ENCODE data around the gene CDY1B. TPM values are rescaled to one million over a fixed set of nuclear protein-coding genes. Genes with fewer than 3 reads are reported as not detected.

Gene CDY1B, protein sequence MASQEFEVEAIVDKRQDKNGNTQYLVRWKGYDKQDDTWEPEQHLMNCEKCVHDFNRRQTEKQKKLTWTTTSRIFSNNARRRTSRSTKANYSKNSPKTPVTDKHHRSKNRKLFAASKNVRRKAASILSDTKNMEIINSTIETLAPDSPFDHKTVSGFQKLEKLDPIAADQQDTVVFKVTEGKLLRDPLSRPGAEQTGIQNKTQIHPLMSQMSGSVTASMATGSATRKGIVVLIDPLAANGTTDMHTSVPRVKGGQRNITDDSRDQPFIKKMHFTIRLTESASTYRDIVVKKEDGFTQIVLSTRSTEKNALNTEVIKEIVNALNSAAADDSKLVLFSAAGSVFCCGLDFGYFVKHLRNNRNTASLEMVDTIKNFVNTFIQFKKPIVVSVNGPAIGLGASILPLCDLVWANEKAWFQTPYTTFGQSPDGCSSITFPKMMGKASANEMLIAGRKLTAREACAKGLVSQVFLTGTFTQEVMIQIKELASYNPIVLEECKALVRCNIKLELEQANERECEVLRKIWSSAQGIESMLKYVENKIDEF
- not detected in 2 replicates for total RNA-seq

DNA sequence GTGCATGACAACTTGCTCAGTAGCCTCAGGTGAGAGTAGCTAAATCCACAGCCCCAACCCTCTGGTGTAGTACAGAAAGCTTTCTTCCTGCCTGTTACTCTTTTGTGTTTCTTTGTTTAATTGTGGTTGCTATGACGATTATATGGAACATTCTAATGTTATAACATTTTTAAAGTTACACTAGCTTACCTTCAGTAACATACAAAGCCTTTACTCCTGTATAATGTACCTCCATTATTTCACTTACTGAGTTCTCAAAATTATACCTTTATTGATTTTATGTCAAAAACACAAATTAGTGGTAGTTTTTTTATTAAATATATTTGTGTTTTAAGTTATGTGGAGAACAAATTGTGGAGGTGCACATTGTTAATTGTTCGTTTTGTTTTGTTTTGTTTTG is at the start of gene CDY1B:
Gene CDY1B (minus strand): TSS at position 101 of the 400 bp plus-strand sequence. CDS start 331 bp downstream, outside the sequence.

